Measurements from ENCODE around the gene NPBWR2.

DNA sequence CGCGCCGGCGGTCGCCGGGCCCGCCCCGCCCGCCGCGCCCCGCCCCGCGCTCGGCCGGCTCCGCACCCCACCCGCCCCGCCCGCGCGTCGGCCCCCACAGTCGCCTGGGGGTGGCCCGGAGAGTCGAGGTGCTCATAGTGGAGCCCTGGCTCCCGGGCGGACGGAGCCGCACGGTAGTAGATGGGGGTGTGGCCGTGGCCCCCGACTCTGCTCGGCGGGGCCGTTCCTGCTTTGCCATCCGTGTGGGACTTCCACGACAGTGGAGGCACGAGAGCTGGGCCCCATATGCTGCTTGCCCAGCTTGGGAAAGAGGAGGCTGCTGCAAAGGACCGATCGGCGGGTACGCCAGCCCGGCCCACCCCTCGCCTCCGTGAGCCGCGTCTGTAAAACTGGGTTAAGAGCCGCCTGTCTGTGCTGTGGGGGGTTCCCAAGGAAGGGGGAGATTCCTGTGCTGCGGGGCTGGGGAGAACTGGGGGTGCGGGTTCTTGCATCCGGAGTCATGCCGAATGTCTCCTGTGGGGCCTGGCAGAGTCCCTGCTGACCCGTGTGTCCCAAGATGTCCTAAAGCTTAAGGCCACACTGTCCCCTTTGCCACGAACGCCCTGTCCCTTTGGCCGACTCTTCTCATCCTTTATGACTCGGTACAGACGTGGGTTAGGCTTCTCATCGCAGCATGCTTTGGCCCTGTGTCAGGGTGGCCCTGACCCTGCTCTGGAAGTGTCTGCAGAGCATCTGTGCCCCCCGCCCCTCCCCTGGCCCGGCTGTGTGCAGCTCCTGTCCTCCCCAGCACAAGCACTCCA lies 27.2 kb downstream of the NPBWR2 start, which contains the start of gene OPRL1:
- no peak for TF ChIP-seq TAF1 (IDR thresholded peaks at IDR 0.05; ENCODE audit: low read depth)
- TF ChIP-seq, protein P1, sequence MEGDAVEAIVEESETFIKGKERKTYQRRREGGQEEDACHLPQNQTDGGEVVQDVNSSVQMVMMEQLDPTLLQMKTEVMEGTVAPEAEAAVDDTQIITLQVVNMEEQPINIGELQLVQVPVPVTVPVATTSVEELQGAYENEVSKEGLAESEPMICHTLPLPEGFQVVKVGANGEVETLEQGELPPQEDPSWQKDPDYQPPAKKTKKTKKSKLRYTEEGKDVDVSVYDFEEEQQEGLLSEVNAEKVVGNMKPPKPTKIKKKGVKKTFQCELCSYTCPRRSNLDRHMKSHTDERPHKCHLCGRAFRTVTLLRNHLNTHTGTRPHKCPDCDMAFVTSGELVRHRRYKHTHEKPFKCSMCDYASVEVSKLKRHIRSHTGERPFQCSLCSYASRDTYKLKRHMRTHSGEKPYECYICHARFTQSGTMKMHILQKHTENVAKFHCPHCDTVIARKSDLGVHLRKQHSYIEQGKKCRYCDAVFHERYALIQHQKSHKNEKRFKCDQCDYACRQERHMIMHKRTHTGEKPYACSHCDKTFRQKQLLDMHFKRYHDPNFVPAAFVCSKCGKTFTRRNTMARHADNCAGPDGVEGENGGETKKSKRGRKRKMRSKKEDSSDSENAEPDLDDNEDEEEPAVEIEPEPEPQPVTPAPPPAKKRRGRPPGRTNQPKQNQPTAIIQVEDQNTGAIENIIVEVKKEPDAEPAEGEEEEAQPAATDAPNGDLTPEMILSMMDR (IDR thresholded peaks at IDR 0.05; ENCODE audit: poor library complexity, severe bottlenecking), result no peak

Measured in neural cell (in vitro differentiated cells).